Activated naive CD8-positive, alpha-beta T cell treated with anti-CD3 and anti-CD28 coated beads for 36 hours (primary cell): ENCODE data around the gene GREB1. TPM values are rescaled to one million over a fixed set of nuclear protein-coding genes. Genes with fewer than 3 reads are reported as not detected.

Source experiments
- DNase-seq: peaks from one replicate; pipeline ENCODE4 v3.0.0; 2021
- H3K27ac Mint-ChIP-seq: one replicate; pipeline ENCODE4 v1.8.0; 2022; ENCODE audit warnings: mild to moderate bottlenecking, moderate library complexity, mixed read lengths
- H3K27me3 Mint-ChIP-seq: one replicate; pipeline ENCODE4 v1.8.0; 2022; ENCODE audit warnings: mild to moderate bottlenecking, mixed read lengths
- H3K36me3 Mint-ChIP-seq: one replicate; pipeline ENCODE4 v1.8.0; 2021; ENCODE audit warnings: mild to moderate bottlenecking, mixed read lengths
- H3K4me1 Mint-ChIP-seq: one replicate; pipeline ENCODE4 v1.8.0; 2021; ENCODE audit warnings: mixed read lengths
- H3K4me3 Mint-ChIP-seq: one replicate; pipeline ENCODE4 v1.8.0; 2022; ENCODE audit warnings: mild to moderate bottlenecking, moderate library complexity, mixed read lengths
- H3K9me3 Mint-ChIP-seq: one replicate; pipeline ENCODE4 v1.8.0; 2022; ENCODE audit warnings: mixed read lengths
- total RNA-seq, 2 experiments: library from RNA; stranded (reverse); gene quantifications; one replicate each; pipeline ENCODE4 v1.2.3, GENCODE V29; 2021

Gene GREB1
- total RNA-seq, 2 experiments from 2014 or later = 0.52 to 1.0 TPM

DNA sequence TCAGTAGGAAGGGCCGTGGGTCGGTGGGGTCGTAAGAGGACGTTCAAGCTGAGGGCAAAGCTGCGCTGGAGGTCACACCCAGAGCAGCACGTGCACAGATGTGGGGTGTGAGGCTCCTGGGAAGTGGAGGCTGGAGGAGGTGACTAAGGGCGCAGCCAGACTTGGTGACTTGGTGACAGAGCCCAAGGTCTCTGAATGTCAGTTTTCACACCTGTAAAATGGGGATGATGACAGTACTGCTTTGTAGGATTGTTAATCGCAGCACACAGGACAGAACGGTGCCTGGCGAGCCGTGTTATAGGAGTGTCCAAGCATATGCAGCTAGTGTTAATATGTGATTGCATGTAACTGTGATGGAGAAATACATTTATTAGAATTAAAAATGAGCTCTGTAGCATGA is 95.4 kb downstream of the GREB1 start:
- H3K27me3 Mint-ChIP-seq = no peaks in the 10 kb centered on the region

DNA sequence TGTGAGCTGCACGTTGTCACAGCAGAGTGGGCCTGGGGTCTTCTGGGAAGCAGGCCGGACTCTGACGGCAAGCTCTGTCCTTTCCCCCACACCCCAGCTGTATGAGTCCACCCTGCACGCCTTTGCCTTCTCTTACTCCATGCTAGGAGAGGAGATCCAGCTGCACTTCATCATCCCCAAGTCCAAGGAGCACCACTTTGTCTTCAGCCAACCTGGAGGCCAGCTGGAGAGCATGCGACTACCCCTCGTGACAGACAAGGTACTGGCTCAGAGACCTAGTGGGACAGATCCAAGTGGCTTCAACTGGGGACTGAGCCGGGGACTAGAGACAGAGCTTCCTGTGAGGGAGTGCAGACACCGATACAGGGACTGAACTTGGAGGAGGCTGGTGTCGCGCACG is 96.0 kb downstream of the GREB1 start:
- Mint-ChIP-seq H3K4me3 (no peak overlapping the region), H3K4me1 (no peaks in the 10 kb centered on the region), H3K27ac (no peak overlapping the region), H3K9me3 (peaks cover 5% of the 10 kb centered on the region), H3K36me3 (no peaks in the 10 kb centered on the region), H3K27me3 (no peaks in the 10 kb centered on the region)
- DNase-seq = no peak

More for the DNA sequence above, 95.4 kb downstream of the GREB1 start:
- Mint-ChIP-seq H3K4me1 (no peaks in the 10 kb centered on the region), H3K9me3 (peaks cover 5% of the 10 kb centered on the region), H3K27ac (no peak overlapping the region), H3K4me3 (no peak overlapping the region), H3K36me3 (no peaks in the 10 kb centered on the region)
- no peak for DNase-seq

DNA sequence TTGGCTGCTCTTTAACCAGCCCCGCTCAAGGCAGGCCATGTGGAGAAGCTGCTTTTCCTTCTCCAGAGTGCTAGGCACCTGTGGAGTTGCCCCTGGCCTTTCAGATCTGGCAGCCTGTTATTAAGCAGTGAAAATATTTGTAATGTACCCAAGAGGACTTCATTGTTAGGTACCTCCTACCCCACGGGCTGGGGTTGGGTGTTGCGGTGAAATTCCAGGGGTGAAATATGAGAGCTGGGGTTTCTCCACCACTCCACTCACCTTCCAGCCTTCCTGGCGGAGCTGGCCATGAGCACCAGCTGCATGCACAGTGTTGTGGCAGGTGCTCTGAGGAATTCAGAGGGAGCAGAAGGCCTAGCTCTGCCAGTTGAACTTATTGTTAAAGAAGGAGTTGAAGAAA is 97.0 kb downstream of the GREB1 start:
- H3K36me3 Mint-ChIP-seq = no peaks in the 10 kb centered on the region
- no peak overlapping the region for H3K27ac Mint-ChIP-seq
- H3K9me3 Mint-ChIP-seq = peaks cover 5% of the 10 kb centered on the region
- no peaks in the 10 kb centered on the region for H3K4me1 Mint-ChIP-seq
- no peak overlapping the region for H3K4me3 Mint-ChIP-seq
- no peak for DNase-seq
- H3K27me3 Mint-ChIP-seq = no peaks in the 10 kb centered on the region

DNA sequence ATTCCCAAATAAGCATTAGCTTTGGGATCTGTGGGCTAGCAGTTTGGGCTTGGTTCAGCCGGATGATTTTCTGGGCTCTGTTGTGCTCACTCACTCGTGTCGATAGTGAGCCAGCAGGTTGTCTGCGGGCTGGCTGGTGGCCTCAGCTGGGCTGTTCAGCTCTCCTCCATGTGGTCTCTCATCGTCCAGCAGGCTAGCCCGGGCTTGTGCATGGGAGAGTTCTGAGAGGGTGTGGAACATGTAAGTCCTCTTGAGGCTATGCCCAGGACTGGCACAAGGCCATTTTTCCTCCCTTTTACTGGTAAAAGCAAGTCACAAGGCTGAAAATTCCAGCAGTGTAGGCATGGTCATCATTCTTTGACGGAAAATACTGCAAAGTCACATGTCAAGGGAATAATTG is 97.6 kb downstream of the GREB1 start:
- Mint-ChIP-seq H3K4me1 (no peaks in the 10 kb centered on the region), H3K36me3 (no peaks in the 10 kb centered on the region), H3K27ac (no peak overlapping the region), H3K9me3 (peaks cover 5% of the 10 kb centered on the region), H3K4me3 (no peak overlapping the region), H3K27me3 (peaks cover 2% of the 10 kb centered on the region)
- DNase-seq = no peak

DNA sequence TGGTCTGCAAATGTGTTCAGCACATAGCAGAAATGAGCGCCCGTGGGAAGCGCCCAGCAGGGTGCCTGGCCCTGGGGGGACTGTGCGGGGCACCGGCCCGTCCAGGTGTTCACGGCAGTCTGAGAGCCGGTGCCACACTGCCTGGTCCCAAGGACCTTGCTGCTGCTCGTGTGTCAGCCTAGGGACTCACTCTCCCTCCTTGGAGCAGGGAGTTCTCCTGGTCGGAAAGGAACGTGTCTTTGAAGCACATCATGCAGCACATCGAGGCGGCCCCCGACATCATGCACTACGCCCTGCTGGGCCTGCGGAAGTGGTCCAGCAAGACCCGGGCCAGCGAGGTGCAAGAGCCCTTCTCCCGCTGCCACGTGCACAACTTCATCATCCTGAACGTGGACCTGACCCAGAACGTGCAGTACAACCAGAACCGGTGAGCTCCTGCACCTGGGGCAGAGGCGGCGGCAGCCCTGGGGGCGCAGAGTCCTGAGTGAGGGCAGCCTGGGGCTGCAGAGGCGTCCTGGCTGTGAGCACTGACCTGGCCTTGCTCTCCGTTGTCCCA is 100.2 kb downstream of the GREB1 start:
- Mint-ChIP-seq H3K4me3 (no peak overlapping the region), H3K36me3 (no peaks in the 10 kb centered on the region), H3K27ac (no peak overlapping the region), H3K27me3 (peaks cover 8% of the 10 kb centered on the region), H3K4me1 (no peaks in the 10 kb centered on the region), H3K9me3 (no peaks in the 10 kb centered on the region)
- no peak for DNase-seq

DNA sequence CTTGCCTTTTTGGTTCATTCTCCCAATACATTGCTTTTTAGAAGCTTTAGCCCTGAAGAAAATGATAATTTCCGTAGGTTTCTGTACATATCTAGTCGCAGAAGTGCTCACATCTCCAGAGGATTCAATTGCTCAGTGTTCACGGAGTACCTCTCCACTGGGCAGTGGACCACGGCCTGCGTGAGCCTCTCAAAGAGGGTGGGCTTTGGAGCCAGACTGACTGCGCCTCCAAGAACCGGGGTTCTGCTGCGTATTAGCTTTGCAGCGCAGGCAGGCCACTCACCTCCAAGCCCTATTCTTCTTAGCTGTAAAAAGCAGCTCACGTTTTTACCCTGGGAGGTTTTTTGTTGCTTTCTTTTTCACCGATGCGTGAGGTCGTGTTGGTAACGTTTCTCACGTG is 100.7 kb downstream of the GREB1 start:
- no peaks in the 10 kb centered on the region for H3K9me3 Mint-ChIP-seq
- H3K4me3 Mint-ChIP-seq = no peak overlapping the region
- peaks cover 10% of the 10 kb centered on the region for H3K27me3 Mint-ChIP-seq
- no peak overlapping the region for H3K27ac Mint-ChIP-seq
- DNase-seq = no peak
- no peaks in the 10 kb centered on the region for H3K36me3 Mint-ChIP-seq
- H3K4me1 Mint-ChIP-seq = no peaks in the 10 kb centered on the region

DNA sequence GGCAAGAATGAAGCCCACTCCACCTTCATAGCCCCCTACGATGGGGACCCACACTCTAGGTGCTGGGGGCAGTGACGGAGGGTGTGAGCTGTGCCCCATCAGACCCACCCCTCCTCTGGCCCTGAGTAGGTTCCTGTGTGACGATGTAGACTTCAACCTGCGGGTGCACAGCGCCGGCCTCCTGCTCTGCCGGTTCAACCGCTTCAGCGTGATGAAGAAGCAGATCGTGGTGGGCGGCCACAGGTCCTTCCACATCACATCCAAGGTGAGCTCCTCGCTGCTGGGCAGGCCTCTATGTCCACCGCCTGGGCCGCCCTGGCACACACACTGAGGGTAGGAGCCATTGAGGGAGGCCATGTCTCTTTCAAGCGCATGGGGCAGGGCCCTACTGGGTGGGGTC is 101.3 kb downstream of the GREB1 start:
- H3K36me3 Mint-ChIP-seq = no peaks in the 10 kb centered on the region
- no peaks in the 10 kb centered on the region for H3K4me1 Mint-ChIP-seq
- no peak overlapping the region for H3K27ac Mint-ChIP-seq
- H3K9me3 Mint-ChIP-seq = no peaks in the 10 kb centered on the region
- no peak for DNase-seq
- no peak overlapping the region for H3K4me3 Mint-ChIP-seq
- H3K27me3 Mint-ChIP-seq = peaks cover 12% of the 10 kb centered on the region

DNA sequence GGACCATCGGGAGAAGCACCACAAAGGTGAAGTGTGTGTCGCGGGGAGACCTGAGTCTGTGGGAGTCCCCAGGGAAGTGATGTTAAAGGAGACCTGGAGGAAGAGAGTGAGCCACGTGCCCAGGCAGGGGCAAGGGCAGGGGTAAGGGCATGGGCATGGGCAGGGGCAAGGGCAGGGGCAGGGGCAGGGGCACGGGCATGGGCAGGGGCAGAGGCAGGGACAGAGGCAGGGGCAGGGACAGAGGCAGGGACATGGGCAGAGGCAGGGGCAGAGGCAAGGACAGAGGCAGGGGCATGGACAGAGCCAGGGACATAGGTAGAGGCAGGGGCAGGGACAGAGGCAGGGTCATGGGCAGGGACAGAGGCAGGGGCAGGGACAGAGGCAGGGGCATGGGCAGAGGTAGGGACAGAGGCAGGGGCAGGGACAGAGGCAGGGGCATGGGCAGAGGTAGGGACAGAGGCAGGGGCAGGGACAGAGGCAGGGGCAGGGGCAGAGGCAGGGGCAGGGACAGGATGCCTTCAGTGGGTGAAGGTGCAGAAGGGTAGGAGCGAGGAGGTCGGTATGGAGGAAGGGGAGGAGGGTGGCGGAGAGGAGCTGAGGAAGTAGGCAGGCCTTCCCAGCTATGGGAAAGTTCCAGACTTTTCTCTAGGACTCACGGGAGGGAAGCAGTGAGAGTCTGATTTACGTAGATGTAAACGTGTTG is 102.9 kb downstream of the GREB1 start:
- no peaks in the 10 kb centered on the region for H3K4me1 Mint-ChIP-seq
- no peaks in the 10 kb centered on the region for H3K36me3 Mint-ChIP-seq
- no peak overlapping the region for H3K27ac Mint-ChIP-seq
- no peak for DNase-seq
- H3K4me3 Mint-ChIP-seq = no peak overlapping the region
- H3K27me3 Mint-ChIP-seq = peaks cover 12% of the 10 kb centered on the region
- H3K9me3 Mint-ChIP-seq = no peaks in the 10 kb centered on the region

DNA sequence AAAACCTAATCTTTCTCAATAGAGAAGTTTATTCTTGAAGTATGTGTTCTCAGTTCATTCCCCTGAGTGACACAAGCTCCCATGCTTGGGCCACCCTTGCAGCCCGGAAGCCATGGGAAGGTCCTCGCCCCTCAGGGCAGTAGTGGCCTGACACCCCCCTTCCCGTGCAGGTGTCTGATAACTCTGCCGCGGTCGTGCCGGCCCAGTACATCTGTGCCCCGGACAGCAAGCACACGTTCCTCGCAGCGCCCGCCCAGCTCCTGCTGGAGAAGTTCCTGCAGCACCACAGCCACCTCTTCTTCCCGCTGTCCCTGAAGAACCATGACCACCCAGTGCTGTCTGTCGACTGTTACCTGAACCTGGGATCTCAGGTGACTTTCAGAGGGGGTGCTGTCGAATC is 103.7 kb downstream of the GREB1 start:
- no peak for DNase-seq
- Mint-ChIP-seq H3K27ac (no peak overlapping the region), H3K9me3 (no peaks in the 10 kb centered on the region), H3K27me3 (peaks cover 12% of the 10 kb centered on the region), H3K4me1 (no peaks in the 10 kb centered on the region), H3K4me3 (no peak overlapping the region), H3K36me3 (no peaks in the 10 kb centered on the region)

DNA sequence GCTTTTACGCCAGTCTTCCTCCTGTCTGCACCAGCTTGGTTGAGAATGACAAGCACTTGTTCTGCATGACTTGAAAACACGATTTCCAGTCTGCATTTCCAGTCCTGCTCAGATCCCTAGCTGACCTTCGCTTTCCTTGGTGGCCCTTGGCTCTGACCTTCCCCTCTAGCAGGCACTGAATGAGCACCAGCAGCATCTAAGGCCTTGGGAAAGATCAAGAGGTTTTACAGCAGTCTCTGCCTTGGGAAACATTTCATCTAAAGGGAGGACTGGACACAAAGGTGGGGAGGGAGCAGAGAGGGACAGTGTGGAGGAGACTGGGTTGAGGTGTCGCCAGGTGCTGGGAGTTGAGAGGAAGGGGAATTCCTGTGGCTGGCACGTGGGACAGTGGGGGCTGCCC is 105.7 kb downstream of the GREB1 start:
- no peaks in the 10 kb centered on the region for H3K9me3 Mint-ChIP-seq
- DNase-seq = no peak
- peaks cover 12% of the 10 kb centered on the region for H3K27me3 Mint-ChIP-seq
- no peak overlapping the region for H3K4me3 Mint-ChIP-seq
- no peak overlapping the region for H3K27ac Mint-ChIP-seq
- H3K4me1 Mint-ChIP-seq = no peaks in the 10 kb centered on the region
- no peaks in the 10 kb centered on the region for H3K36me3 Mint-ChIP-seq

DNA sequence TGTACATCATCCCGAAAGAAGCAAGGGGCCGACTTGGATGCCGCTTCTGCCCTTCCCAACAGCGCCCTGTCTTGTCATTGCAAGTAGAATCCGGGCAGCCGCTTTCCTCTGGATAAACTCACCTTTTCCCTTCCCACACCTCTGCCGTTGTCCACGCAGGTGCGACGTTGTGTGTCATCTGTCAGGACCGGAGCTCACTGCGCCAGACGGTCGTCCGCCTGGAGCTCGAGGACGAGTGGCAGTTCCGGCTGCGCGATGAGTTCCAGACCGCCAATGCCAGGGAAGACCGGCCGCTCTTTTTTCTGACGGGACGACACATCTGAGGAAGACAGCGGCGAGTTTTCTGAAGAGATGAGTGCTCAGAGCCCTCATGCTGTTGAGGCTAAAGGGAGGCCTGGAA is 106.3 kb downstream of the GREB1 start:
- Mint-ChIP-seq H3K4me1 (no peaks in the 10 kb centered on the region), H3K27ac (no peak overlapping the region), H3K36me3 (no peaks in the 10 kb centered on the region), H3K4me3 (no peak overlapping the region), H3K9me3 (no peaks in the 10 kb centered on the region), H3K27me3 (peaks cover 12% of the 10 kb centered on the region)
- no peak for DNase-seq

DNA sequence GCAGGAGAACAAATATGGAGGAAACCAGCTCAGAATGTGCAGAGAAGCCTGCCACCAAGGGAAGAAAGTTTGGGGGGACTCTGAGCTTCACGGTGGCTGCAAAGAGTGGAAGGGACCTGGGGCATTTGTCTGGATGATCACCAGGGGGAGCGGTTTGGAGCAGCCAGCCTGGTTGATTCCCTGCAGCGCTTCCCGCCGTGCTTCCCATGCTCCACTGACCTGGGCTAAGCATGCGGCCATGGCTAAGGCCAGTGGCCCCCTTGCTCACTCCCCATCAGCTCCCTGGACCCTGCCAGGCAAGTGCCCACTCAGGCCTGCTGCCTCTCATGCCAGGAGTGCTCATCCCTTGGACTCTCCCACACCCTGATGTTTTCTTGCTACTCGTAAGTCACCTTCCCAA is 109.1 kb downstream of the GREB1 start:
- DNase-seq = no peak
- no peak overlapping the region for H3K4me3 Mint-ChIP-seq
- peaks cover 4% of the 10 kb centered on the region for H3K27me3 Mint-ChIP-seq
- H3K36me3 Mint-ChIP-seq = no peaks in the 10 kb centered on the region
- no peak overlapping the region for H3K27ac Mint-ChIP-seq
- H3K9me3 Mint-ChIP-seq = no peaks in the 10 kb centered on the region
- H3K4me1 Mint-ChIP-seq = no peaks in the 10 kb centered on the region

DNA sequence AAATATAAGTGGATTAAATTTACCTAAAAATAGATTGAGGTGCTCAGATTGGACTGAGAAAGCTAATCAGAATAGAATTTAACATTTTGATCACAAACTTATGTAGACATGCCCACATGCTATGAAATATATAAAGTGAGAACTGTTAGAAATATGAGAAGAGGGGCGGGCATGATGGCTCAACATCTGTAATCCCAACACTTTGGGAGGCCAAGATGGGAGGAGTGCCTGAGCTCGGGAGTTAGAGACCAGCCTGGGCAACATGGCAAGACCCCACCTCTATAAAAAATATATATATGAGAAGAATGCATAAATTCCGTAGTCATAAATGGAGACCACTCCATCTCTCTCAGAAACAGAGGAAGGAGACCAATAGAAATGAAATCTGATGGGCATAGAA is 110.4 kb downstream of the GREB1 start:
- H3K27ac Mint-ChIP-seq = no peak overlapping the region
- no peaks in the 10 kb centered on the region for H3K36me3 Mint-ChIP-seq
- no peaks in the 10 kb centered on the region for H3K9me3 Mint-ChIP-seq
- DNase-seq = no peak
- H3K4me3 Mint-ChIP-seq = no peak overlapping the region
- peaks cover 4% of the 10 kb centered on the region for H3K27me3 Mint-ChIP-seq
- no peaks in the 10 kb centered on the region for H3K4me1 Mint-ChIP-seq

DNA sequence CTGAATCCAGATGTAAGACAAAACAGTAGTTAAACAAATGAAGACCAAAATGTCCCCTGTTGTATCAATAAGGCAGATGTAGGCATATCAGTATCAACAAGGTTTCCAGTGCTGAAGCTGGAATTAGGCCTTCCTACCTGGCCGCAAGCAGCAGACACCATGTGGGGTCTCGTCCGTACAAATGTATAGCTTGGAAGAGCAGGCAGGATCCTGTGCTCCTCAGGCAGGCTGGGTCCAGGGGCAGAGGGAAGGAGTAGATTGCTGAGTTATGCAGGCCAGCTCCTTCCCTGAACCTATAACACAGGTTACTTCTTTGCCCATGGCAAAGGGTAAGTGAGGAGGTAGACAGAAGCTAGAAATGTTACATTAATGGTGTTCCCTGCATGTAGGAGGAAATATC is 112.7 kb downstream of the GREB1 start:
- DNase-seq = no peak
- H3K36me3 Mint-ChIP-seq = no peaks in the 10 kb centered on the region
- H3K4me3 Mint-ChIP-seq = no peak overlapping the region
- H3K4me1 Mint-ChIP-seq = no peaks in the 10 kb centered on the region
- H3K27ac Mint-ChIP-seq = no peak overlapping the region
- H3K9me3 Mint-ChIP-seq = no peaks in the 10 kb centered on the region
- peaks cover 4% of the 10 kb centered on the region for H3K27me3 Mint-ChIP-seq

DNA sequence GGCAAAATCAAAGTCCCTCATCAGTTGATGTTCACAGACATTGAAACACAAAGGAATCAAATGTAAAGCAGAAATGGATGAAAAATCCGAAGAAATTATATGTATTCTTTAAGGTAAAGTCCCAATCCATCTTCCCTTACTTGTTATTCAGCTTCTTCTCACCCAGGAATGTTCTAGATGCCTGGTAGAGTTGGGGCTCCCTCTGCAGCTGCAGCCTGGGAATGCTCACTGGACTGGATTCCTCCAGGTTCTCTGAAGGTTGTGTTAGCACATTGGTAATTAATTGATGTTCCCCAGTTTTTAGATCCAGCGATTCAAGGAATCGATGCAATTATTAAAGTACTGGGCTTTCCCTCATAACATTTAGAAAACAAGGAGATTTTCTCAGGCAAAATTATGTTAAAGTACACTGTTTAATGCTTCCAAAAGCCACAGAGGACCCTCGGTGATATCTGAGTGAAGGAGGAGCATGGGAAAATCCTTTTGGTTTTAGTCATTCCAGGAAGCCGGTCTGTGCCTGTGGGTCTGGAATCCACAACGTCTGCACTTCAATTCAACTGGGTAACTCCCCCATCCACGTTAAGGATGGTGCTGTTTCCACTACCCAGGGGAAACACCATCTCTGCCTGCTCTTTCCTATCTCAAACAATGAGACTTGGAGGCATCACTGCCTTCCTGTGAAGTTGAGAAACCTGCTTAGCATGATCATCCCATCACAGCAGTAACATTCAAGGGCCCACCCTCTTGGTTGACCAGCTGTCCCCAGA is 114.2 kb downstream of the GREB1 start:
- no peak overlapping the region for H3K4me3 Mint-ChIP-seq
- DNase-seq = no peak
- H3K9me3 Mint-ChIP-seq = no peaks in the 10 kb centered on the region
- peaks cover 8% of the 10 kb centered on the region for H3K4me1 Mint-ChIP-seq
- H3K27me3 Mint-ChIP-seq = peaks cover 4% of the 10 kb centered on the region
- no peaks in the 10 kb centered on the region for H3K36me3 Mint-ChIP-seq
- H3K27ac Mint-ChIP-seq = no peak overlapping the region

DNA sequence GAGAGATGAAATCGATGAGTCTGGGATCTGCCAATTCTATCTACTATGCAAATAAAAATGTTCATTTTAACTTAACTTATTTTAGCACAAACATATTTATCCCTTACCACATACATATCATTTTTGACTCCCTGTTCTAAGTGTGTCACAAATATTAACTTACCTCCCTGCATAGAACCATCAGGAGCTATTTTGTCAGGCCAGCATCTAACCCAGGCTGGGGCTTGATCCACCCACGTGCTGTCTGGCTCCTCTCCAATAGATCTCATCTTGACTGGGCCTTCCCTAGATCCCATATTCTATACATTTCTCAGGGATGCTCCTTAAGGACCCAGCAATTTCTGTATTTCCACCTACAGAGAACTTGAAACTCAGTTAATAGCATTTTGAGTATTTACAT is 115.2 kb downstream of the GREB1 start:
- Mint-ChIP-seq H3K4me3 (no peak overlapping the region), H3K27me3 (peaks cover 4% of the 10 kb centered on the region), H3K9me3 (no peaks in the 10 kb centered on the region), H3K36me3 (no peaks in the 10 kb centered on the region), H3K27ac (no peak overlapping the region), H3K4me1 (peaks cover 8% of the 10 kb centered on the region)
- DNase-seq = no peak
